ENCODE data around the gene FCHSD2. TPM values are rescaled to one million over a fixed set of nuclear protein-coding genes. Genes with fewer than 3 reads are reported as not detected.

The FCHSD2 gene
- total and polyA plus RNA-seq, 2 of the 8 experiments (the other 6 are each of a cell fraction or from before 2014, with no cell fraction given), result 4.1 to 7.8 TPM

DNA sequence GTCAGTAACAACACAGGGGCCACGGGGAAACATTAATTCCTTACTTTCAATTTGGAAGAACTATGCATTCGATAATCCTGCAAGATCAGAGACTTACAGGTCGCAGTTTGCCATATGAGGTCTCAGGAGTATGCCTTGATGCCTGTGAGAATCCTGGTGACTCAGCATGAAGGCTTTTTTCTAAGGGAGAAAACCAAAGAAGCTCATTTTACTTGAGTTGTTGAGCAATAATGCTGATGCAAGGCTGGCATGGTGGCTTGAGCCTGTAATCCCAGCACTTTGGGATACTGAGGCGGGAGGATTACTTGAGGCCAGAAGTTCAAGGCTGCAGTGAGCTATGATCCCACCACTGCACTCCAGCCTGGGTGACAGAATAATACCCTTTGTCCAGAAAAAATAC is 301.3 kb downstream of the FCHSD2 start:
- H3K9me3 ChIP-seq (ENCODE audit: insufficient read depth in 2 of 2, low read depth in 1 of 2, low read length in 1 of 2), result no peaks in the 10 kb centered on the region
- H3K4me3 ChIP-seq (ENCODE audit: extremely low read depth in 1 of 4, insufficient read depth in 2 of 4, low read depth in 3 of 4, low read length in 4 of 4), result no peak overlapping the region
- H4K20me1 ChIP-seq (replicated peaks in 1 of 2; ENCODE audit: control insufficient read depth in 1 of 2, insufficient read depth in 2 of 2, low read length in 2 of 2), result no peaks in the 10 kb centered on the region
- H2BK5ac ChIP-seq (ENCODE audit: low read depth, low read length), result no peak overlapping the region
- no peak overlapping the region for H3K4ac ChIP-seq (replicated peaks; ENCODE audit: insufficient read length, low read depth, low read length)
- H4K5ac ChIP-seq (ENCODE audit: insufficient read length, low read depth, low read length), result no peak overlapping the region
- H3K23me2 ChIP-seq (ENCODE audit: low read depth, low read length), result no peaks in the 10 kb centered on the region
- no peak overlapping the region for H3K14ac ChIP-seq (ENCODE audit: insufficient read length)
- no peak overlapping the region for H3K27ac ChIP-seq (ENCODE audit: low read depth, low read length)
- WGBS, 2 experiments (ENCODE audit: extremely low coverage in 1 of 2, insufficient coverage in 1 of 2, insufficient read length in 1 of 2, insufficient replicate concordance in 2 of 2, low coverage in 1 of 2, low lambda C conversion rate in 2 of 2, missing lambda C conversion rate in 1 of 2), result 87% methylated on average over 4 of the region's 4 CpGs; no CpG with 5 or more reads in 1 of the 2 experiments
- no peaks in the 10 kb centered on the region for H3K79me1 ChIP-seq (ENCODE audit: low read depth, low read length)
- TF ChIP-seq ZNF274 (IDR thresholded peaks at IDR 0.05; ENCODE audit: borderline replicate concordance, extremely low read depth, low read length) (no peak), RBBP5 (IDR thresholded peaks at IDR 0.05; ENCODE audit: borderline replicate concordance, low read depth, low read length) (no peak), BACH1 (IDR thresholded peaks at IDR 0.05; ENCODE audit: low read length) (0 out of 2 replicates have a peak, but pooled peaks have one; percentile 12), CEBPB (IDR thresholded peaks at IDR 0.05; ENCODE audit: low read depth, low read length) (peak; percentile 85)
- no peak overlapping the region for H3K9ac ChIP-seq (replicated peaks in 1 of 4; ENCODE audit: extremely low read depth in 1 of 4, low read depth in 3 of 4, low read length in 3 of 4)
- H3K79me2 ChIP-seq (ENCODE audit: control insufficient read depth in 1 of 2, insufficient read depth in 2 of 2, low read length in 2 of 2), result no peaks in the 10 kb centered on the region
- H2BK120ac ChIP-seq (replicated peaks; ENCODE audit: low read depth, low read length), result no peak overlapping the region
- H4K91ac ChIP-seq (replicated peaks; ENCODE audit: insufficient read length, low read length), result no peak overlapping the region
- FAIRE-seq, result no peak
- no peak overlapping the region for H2AK5ac ChIP-seq (ENCODE audit: low read depth, low read length)
- H4K8ac ChIP-seq (ENCODE audit: extremely low read depth, insufficient read depth, low read length), result no peak overlapping the region
- H3K18ac ChIP-seq (ENCODE audit: extremely low read depth, low read length), result no peak overlapping the region
- no peak overlapping the region for H2BK20ac ChIP-seq (ENCODE audit: low read length)
- DNase-seq (ENCODE audit: low read depth in 1 of 2, low spot score in 2 of 2), result no peak
- no peaks in the 10 kb centered on the region for H3K27me3 ChIP-seq (replicated peaks in 1 of 4; ENCODE audit: control insufficient read depth in 3 of 4, extremely low read depth in 1 of 4, insufficient read depth in 3 of 4, low read length in 3 of 4)
- H2BK12ac ChIP-seq (ENCODE audit: low read depth, low read length), result no peak overlapping the region
- POLR2A ChIA-PET (ENCODE audit: partially characterized antibody), result interaction anchor here (0.6 to 1.2 kb wide), 3 partner anchors 13 to 302 kb away, joined by 3 to 5 read pairs (median 4); partner anchors contain the start of gene FCHSD2
- no peak overlapping the region for H3K56ac ChIP-seq (replicated peaks; ENCODE audit: insufficient read length, low read depth, low read length)
- no peaks in the 10 kb centered on the region for H3K36me3 ChIP-seq (ENCODE audit: control insufficient read depth in 2 of 4, insufficient read depth in 4 of 4, low read length in 3 of 4)
- H3K4me1 ChIP-seq (replicated peaks in 1 of 4; ENCODE audit: control insufficient read depth in 3 of 4, insufficient read depth in 4 of 4, low read length in 3 of 4), result no peaks in the 10 kb centered on the region
- no peak overlapping the region for H2AFZ ChIP-seq (ENCODE audit: low read length)
- no peak overlapping the region for H3K4me2 ChIP-seq (ENCODE audit: insufficient read depth in 1 of 2, low read depth in 2 of 2, low read length in 2 of 2)
- H3K23ac ChIP-seq (ENCODE audit: insufficient read length), result no peak overlapping the region
- H2BK15ac ChIP-seq (ENCODE audit: low read length), result no peak overlapping the region
- CTCF ChIA-PET (ENCODE audit: partially characterized antibody), result interaction anchor here (0.6 to 4.1 kb wide), 13 partner anchors 9 to 370 kb away, joined by 3 to 34 read pairs (median 4); partner anchors contain the start of gene FCHSD2
